Upper lobe of left lung (tissue), 4 donors: ENCODE data around the gene GDE1.

Experiments used
- CTCF ChIP-seq, 6 experiments: fragments of 450-650 bp in 4 of 6; fragments of 200-600 bp in 2 of 6; sonication (generic) in 2 of 6; IDR thresholded peaks; one replicate each; pipeline ENCODE4 v1.5.1; 2016 to 2019; ENCODE audit warnings: antibody characterized with exemption in 6 of 6
- POLR2A ChIP-seq, 4 donors: fragments of 450-650 bp; IDR thresholded peaks; one replicate each; pipeline ENCODE4 v1.5.1; 2016 to 2017; ENCODE audit warnings: antibody characterized with exemption in 4 of 4, mild to moderate bottlenecking in 2 of 4

DNA sequence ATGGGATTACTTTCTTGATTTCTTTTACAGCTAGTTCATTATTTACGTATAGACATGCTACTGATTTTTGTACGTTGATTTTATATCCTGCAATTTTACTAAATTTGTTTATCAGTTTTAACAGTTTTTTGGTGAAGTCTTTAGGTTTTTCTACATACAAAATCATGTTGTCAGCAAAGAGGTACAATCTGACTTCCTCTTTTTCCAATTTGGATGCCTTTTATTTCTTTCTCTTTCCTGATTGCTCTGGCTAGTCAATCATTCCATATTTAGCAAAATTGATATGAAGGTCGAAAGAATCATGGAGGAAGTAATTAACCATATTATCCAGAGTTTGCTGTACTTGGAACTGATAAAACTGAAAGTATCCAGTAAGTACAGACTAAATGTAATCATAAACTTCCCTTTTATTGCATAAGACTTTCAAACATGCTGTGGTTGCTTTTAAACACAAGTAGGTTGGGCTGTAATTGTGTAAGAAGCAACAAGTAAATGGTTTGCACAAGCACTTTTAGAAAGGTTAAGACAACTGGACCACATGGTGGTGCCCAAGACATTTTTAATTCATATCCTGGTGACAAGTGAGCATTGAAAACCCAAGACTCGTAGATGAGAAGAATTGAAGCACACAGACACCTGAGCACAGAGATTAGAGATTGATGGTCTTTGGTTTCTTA is 8.4 kb downstream of the GDE1 start:
- TF ChIP-seq POLR2A (IDR thresholded peaks at IDR 0.05) (no peak), CTCF (IDR thresholded peaks at IDR 0.05) (peak in 1 of 6 experiments; percentile 24)
